Fibroblast of the aortic adventitia (primary cell): ENCODE results near the gene TGFB3. TPM values are rescaled to one million over a fixed set of nuclear protein-coding genes. Genes with fewer than 3 reads are reported as not detected.
A peak's percentile ranks its signal among the peaks of the same experiment; 100 is the strongest.

Experiments
- DNase-seq: peaks from one replicate; pipeline ENCODE4 v3.0.0-alpha.2; 2010; ENCODE audit warnings: low read depth
- H3K4me3 ChIP-seq: 2 replicates; pipeline ENCODE4 v1.5.1; 2011; ENCODE audit warnings: low read depth, mild to moderate bottlenecking, control low read depth, low read length, moderate library complexity
- CTCF ChIP-seq: IDR thresholded peaks from 2 replicates; pipeline ENCODE4 v1.5.1; 2011; ENCODE audit warnings: mild to moderate bottlenecking, low read length, control low read depth, inconsistent platforms; ENCODE audit not compliant: insufficient read depth
- total RNA-seq: library from RNA; depleted of rRNA; stranded (reverse); fragments of >200 nt; gene quantifications from 2 replicates; pipeline ENCODE4 v1.2.3, GENCODE V29; 2012; ENCODE audit warnings: low replicate concordance

The TGFB3 gene
- total RNA-seq, 1 donor, result 9.9 TPM

GRCh38 chr14:76002383-76002782 is 20.6 kb upstream of the TGFB3 start:
- TF ChIP-seq CTCF, result no peak
- DNase-seq, result no peak
- H3K4me3 ChIP-seq, result no peak overlapping the region

- no peak for TF ChIP-seq CTCF
- H3K4me3 ChIP-seq, result no peak overlapping the region
- DNase-seq, result no peak
These were observed 17.9 kb upstream of the TGFB3 start for GRCh38 chr14:75999511-76000190.

GRCh38 chr14:75996488-75996887 is 14.7 kb upstream of the TGFB3 start:
- no peak for DNase-seq
- H3K4me3 ChIP-seq, result no peak overlapping the region
- TF ChIP-seq CTCF, result no peak

GRCh38 chr14:75995372-75996041 is 13.7 kb upstream of the TGFB3 start:
- no peak overlapping the region for H3K4me3 ChIP-seq
- TF ChIP-seq CTCF, result no peak
- DNase-seq, result peak; percentile 84

- TF ChIP-seq CTCF, result no peak
- no peak overlapping the region for H3K4me3 ChIP-seq
- no peak for DNase-seq
These were observed 11.8 kb upstream of the TGFB3 start for GRCh38 chr14:75993567-75994041.

GRCh38 chr14:75991753-75992152 is 10.0 kb upstream of the TGFB3 start:
- H3K4me3 ChIP-seq, result no peak overlapping the region
- TF ChIP-seq CTCF, result no peak
- peak; percentile 53 for DNase-seq

- no peak for TF ChIP-seq CTCF
- DNase-seq, result no peak
- H3K4me3 ChIP-seq, result no peak overlapping the region
These were observed 8.5 kb upstream of the TGFB3 start for GRCh38 chr14:75990297-75990696.
